Effector CD4-positive, alpha-beta T cell (primary cell): ENCODE data around the gene YRDC.
A peak's percentile ranks its signal among the peaks of the same experiment; 100 is the strongest.
"Not testable (repeated sequence)": the region's sequence is repeated elsewhere in the genome, so short reads cannot be mapped to it uniquely, and the experiment has no call there.

Experiments used
- DNase-seq: peaks from one replicate; pipeline ENCODE4 v3.0.0-alpha.2; 2020

Gene YRDC

DNA sequence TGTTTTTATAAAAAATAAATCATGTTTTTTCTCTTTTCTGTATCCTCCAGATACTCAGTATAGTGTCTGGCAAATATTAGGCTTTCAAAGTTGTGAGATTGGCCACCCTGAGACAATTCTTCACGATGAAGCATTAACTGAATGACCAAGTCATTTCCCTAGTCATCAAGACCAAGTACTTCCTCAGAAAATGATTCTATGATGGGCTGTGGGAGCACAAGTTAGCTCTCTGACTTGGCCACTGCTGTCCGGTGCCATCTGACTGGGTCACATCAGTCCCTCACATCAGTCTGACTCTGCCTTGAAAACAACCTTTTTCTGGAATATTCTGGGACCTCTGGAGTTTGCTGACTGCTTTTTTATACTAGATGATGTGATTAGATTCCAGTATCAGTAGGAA, 13.5 kb upstream of the YRDC start:
- no peak for DNase-seq

DNA sequence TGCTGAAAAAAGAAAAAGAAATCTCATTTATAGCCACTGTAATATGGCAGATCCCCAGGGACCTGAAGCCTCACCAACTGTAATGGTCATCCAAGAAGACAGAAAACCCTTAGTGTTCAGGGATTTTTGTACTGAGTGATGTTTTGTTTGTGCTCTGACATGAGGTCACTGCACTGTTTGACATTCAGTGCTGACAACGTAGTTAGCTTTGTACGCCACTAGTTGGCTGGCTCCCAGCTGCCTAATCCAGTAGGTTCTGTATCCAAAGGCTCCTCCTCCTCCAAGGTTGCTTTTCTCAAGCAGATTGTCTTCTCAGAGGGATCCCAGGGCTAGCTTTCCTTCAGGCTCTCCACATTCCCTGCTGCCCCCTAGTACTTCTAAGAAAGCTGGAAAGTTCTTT, 9.5 kb upstream of the YRDC start:
- no peak for DNase-seq

DNA sequence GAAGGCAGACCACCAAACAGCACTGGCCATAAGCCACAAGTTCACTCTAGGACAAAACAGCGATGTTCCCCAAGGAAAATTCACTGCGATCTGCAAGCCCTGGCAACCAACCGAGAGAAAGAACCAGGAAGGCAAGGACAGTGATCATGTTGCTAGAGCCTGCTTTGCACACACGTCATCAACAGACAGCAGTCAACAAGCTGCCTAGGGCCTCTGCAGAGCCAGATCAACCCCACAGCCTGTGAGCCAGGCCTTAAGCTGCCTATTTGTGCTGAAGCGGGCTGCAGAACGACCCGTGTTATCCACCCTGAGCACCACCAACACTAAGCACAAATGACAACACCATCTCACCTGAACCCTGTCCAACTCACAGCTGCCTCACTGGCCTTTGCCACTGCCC, 6.2 kb upstream of the YRDC start:
- no peak for DNase-seq

DNA sequence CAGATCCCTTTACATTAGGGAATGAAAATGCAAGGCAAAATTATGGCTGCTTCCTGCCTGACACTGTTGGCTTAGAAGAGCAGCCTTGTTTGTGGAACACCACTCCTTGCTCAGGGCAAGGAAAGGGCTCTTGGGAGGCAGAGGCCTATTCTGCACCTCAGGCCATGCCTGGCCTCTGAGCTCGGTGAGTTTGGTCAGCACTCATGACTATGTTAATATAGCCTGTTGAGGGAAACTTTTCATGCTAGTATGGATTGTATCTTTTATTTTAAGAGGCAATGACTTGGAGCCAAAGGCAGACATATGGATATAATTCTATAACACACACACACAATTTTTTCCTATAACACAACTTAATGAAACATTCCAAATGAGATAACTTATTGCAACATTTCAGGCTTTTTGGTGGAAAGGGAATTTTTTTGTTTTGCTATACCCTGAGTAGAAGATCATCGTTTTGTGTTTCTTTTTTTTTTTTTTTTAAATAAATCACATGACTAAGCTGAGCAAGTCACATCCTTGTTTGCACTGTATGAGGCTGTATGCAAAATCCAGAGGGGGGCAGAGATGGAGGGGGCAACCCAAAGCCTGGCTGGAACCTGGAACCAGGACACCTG, 5.6 kb upstream of the YRDC start:
- DNase-seq = no peak

DNA sequence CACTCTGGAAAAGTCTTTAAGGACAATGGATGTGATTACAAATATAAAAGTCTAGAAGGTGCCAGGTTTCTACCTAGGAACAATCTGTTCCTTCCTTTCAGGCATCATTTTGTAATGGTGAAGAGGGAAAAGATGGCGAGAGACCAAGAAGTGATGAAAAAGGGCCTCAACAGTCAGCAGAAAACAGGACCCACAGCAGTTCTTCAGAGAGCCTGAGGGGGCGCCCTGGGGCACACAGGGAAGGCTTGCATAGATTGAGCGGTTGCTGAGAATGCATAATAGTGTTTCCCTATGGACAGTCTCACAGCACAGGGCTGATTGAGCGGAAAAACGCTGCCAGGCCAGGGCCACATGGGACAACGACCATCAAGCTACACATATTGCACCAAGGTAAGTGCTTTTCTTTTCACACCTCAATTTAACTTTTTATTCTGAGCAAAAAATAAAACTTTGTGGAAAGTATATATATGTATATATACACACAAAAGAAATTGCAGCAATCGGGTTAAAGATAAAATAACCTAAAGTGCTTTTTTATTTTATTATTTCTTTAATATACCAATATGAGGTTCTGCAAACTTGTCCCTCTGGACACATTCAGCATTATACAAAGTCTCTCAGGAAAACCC, 3.1 kb upstream of the YRDC start:
- DNase-seq = peak; percentile 51

DNA sequence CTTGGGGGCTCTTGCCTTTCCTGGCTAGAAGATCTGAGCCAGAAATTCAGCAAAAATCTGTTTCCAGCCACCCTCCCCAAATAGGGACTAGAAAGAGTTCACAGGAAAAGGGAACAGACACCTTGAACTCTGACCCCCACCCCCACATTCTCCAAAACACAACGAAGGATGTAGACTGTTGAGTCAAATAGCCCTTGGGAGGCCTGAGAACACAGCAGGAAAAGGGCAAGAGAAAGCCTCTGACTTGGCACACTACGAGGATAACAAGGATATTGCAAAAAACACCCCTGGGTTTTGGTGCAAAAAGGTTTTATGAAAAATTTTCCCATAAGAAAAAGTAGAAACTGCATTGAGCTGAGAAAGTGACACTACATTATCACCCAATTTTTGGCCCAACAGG, 1.9 kb upstream of the YRDC start:
- no peak for DNase-seq

- peak; percentile 43 for DNase-seq
Measured at GRCh38 chr1:37808369-37809319, 636 bp upstream of the YRDC start.

DNA sequence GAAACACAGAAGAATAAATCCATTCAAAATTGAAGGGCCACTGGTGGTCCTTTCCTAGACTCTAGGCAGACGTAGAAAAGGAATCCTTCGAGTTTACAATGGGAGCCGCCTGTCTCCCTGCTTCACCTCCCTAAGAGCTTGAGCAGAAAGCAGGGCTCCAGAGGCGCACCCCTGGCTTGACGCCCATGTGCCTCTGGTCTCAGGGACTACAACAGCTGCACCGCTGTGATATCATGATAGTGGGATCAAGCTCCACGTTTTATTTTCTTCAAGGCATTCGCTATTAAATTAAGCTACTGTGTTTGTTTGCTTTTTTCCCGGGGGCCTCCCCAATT, 821 bp downstream of the YRDC start:
- no peak for DNase-seq

- DNase-seq = no peak
Measured at GRCh38 chr1:37802439-37802838, 5.6 kb downstream of the YRDC start.

DNA sequence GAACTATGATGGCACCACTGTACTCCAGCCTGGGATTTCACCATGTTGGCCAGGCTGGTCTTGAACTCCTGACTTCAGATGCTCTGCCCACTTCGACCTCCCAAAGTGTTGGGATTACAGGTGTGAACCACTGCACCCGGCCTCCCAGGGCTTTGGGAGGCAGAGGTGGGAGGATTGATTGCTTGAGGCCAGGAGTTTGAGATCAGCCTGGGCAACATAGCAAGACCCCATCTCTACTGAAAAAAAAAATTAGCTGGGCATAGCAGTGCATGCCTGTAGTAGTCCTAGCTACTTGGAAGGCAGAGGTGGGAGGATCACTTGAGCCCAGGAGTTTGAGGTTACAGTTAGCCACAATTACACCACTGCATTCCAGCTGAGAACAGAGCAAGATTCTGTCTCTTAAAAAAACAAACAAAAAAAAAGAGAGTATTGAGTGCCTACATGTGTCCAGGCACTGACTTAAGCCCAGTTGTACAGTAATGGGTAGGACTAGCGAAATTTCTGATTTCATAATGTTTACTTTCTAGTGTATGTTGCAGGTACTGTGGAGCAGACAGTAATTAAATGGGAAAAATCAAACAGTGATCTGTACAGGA, 10.2 kb downstream of the YRDC start:
- no peak for DNase-seq

GRCh38 chr1:37795340-37796125, 12.5 kb downstream of the YRDC start:
- DNase-seq = no peak

- DNase-seq = no peak
Measured at GRCh38 chr1:37794372-37795339, 13.4 kb downstream of the YRDC start.

DNA sequence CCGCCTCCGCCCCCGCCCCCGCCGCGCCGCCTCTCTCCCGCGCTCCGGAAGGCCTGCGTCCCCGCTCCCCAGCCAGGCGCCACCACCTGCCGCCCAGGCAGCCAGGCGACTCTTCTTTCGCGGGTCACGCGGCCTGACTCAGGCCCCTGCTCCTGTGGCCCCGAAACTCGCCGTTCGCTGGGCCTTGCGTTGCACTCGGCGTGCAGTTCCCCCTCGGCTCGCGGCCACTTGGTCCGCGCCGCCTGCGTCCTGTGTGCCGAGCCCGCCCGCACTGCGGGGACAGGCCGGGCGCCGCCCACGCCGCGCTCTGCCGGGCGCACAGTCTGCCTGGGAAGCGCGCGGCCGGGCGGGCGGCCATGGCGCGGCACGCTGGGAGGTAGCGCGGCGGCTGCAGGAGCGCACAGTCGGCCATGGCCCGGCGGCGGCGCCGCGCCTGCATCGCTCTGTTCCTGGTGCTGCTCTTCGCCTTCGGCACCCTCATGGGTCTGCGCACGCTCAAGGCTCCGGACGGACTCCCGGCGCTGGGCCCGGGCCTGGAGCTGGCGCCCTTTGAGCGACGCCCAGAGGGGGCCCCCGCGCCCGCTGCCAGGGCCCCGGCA, 14.1 kb downstream of the YRDC start, which contains the start of gene MANEAL:
MANEAL (plus strand) TSS at position 75 of the 599 bp plus-strand sequence; CDS start at position 411, 336 bp downstream.
- DNase-seq = no peak

- DNase-seq = no peak
Measured at GRCh38 chr1:37792943-37793686, 14.9 kb downstream of the YRDC start.

DNA sequence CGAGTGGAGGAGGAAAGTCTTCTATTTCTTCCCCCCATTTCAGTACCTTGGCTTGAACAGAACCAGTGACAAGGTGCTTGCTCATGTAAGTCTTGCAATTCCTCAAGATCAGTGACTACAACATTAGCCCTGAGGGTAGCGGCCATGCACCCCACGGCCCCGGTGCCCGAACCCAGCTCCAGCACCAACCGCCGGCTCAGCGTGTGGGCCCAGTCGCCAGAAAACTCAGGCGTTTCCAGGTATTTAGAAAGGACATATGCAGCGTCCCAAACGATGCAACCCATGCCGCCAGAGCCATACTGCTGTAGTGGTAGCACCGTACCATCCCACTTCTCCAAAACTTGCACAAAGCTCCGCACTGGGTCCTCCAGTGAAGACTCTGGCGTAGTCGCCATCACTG, 25.5 kb downstream of the YRDC start:
- no peak for DNase-seq

GRCh38 chr1:37778654-37779053, 29.4 kb downstream of the YRDC start:
- DNase-seq = no peak

- DNase-seq = no peak
Measured at GRCh38 chr1:37776946-37777516, 31.0 kb downstream of the YRDC start.

GRCh38 chr1:37771440-37771839, 36.6 kb downstream of the YRDC start:
- not testable (repeated sequence) for DNase-seq

GRCh38 chr1:37767488-37767887, 40.5 kb downstream of the YRDC start:
- DNase-seq = no peak
